Stimulated activated CD4-positive, alpha-beta T cell treated with anti-CD3 and anti-CD28 coated beads, Interleukin-12 subunit alpha, Interleukin-12 subunit beta, amount 100 ng/mL, for 48 hours (primary cell): ENCODE results near the gene BABAM2.
"Not testable (repeated sequence)": the region's sequence is repeated elsewhere in the genome, so short reads cannot be mapped to it uniquely, and the experiment has no call there.

Experiments
- DNase-seq, 3 donors: peaks; one replicate each; pipeline ENCODE4 v3.0.0-alpha.2; 2020; ENCODE audit warnings: low read depth in 2 of 3, low spot score in 1 of 3

Gene BABAM2

GRCh38 chr2:27875089-27875881, 15.2 kb upstream of the BABAM2 start:
- no peak for DNase-seq

- DNase-seq = no peak
Observed at GRCh38 chr2:27878825-27879224, 11.7 kb upstream of the BABAM2 start.

- not testable (repeated sequence) for DNase-seq
Observed at GRCh38 chr2:27881815-27882583, 8.5 kb upstream of the BABAM2 start.

GRCh38 chr2:27882584-27882922, 8.0 kb upstream of the BABAM2 start:
- DNase-seq = not testable (repeated sequence)

GRCh38 chr2:27884601-27885000, 5.9 kb upstream of the BABAM2 start:
- no peak for DNase-seq

- no peak for DNase-seq
Observed at GRCh38 chr2:27885234-27885633, 5.3 kb upstream of the BABAM2 start.

- no peak for DNase-seq
Observed at GRCh38 chr2:27885661-27886060, 4.9 kb upstream of the BABAM2 start.

GRCh38 chr2:27886322-27886721, 4.2 kb upstream of the BABAM2 start:
- no peak for DNase-seq

GRCh38 chr2:27887111-27887510, 3.4 kb upstream of the BABAM2 start:
- no peak for DNase-seq

GRCh38 chr2:27887830-27888229, 2.7 kb upstream of the BABAM2 start:
- no peak for DNase-seq

GRCh38 chr2:27888790-27889189, 1.7 kb upstream of the BABAM2 start:
- DNase-seq = no peak

- DNase-seq = no peak
Observed at GRCh38 chr2:27889774-27890145, 769 bp upstream of the BABAM2 start.

GRCh38 chr2:27890924-27891672, 569 bp downstream of the BABAM2 start:
- peak; percentile 74 to 83 (median 80) for DNase-seq

GRCh38 chr2:27891673-27892105, 1.2 kb downstream of the BABAM2 start:
- DNase-seq = no peak

GRCh38 chr2:27893006-27893405, 2.5 kb downstream of the BABAM2 start:
- no peak for DNase-seq

GRCh38 chr2:27897717-27898116, 7.2 kb downstream of the BABAM2 start:
- DNase-seq = no peak

- peak in 1 of 3 donors; percentile 23 for DNase-seq
Observed at GRCh38 chr2:27901234-27901633, 10.7 kb downstream of the BABAM2 start.

- DNase-seq = no peak
Observed at GRCh38 chr2:27902098-27902497, 11.6 kb downstream of the BABAM2 start.

GRCh38 chr2:27903018-27903417, 12.5 kb downstream of the BABAM2 start:
- no peak for DNase-seq

- DNase-seq = no peak
Observed at GRCh38 chr2:27903649-27904404, 13.3 kb downstream of the BABAM2 start.

GRCh38 chr2:27904405-27904665, 13.8 kb downstream of the BABAM2 start:
- DNase-seq = no peak
